ENCODE results near the gene ADGRA1. TPM values are rescaled to one million over a fixed set of nuclear protein-coding genes. Genes with fewer than 3 reads are reported as not detected.

ADGRA1 gene
- total and polyA plus RNA-seq, 2 of the 13 experiments (the other 11 are each of a cell fraction or from before 2014, with no cell fraction given), result not detected

DNA sequence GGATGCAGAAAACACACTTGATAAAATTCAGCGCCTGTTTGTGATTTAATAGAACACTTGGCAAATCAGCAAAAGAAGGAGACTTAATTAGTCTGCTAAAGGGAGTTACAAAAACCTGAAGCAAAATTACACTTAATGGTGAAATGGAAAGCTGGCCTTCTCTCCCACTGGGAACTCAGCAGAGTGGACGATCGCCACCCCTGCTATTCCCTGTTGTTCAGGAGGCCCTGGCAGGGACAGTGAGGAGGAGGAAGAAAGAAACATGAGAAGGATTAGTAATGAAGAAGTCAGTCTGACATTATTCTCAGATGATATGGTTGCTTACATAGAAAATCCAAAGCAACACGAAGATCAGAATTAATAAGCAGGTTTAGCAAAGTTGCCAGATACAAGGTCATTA, 66.7 kb downstream of the ADGRA1 start:
- H3K9ac ChIP-seq (ENCODE audit: insufficient read depth, low read depth, low read length), result no peak overlapping the region
- POLR2A ChIA-PET, result no interaction called here
- BruUV-seq (replicated peaks), result no TSS peak
- H3K27ac ChIP-seq (ENCODE audit: extremely low read length, insufficient read depth, low read length), result no peak overlapping the region
- H3K4me3 ChIP-seq (replicated peaks in 1 of 3; ENCODE audit: insufficient read depth in 1 of 3, low read depth in 2 of 3, low read length in 3 of 3), result no peak overlapping the region
- intact Hi-C loops (cut with micrococcal nuclease; ENCODE audit: unreplicated experiment), result no loop called here
- no peaks in the 10 kb centered on the region for H4K20me1 ChIP-seq (ENCODE audit: insufficient read depth, low read length)
- no peak for FAIRE-seq
- no peak overlapping the region for H3K4me2 ChIP-seq (ENCODE audit: low read depth, low read length)
- CTCF ChIA-PET (ENCODE audit: low intra/inter-chr PET ratio, low total read pairs), result no interaction called here
- peaks cover 5 to 30% of the 10 kb centered on the region in 2 experiments for H3K27me3 ChIP-seq (ENCODE audit: control insufficient read depth in 1 of 2, insufficient read depth in 2 of 2, low read length in 2 of 2)
- no peaks in the 10 kb centered on the region for H3K9me3 ChIP-seq (ENCODE audit: low read length)
- no peak for DNase-seq (ENCODE audit: low spot score)
- 6% methylated on average over 4 of the region's 4 CpGs for WGBS (ENCODE audit: low lambda C conversion rate)
- H2AFZ ChIP-seq (ENCODE audit: low read length), result no peak overlapping the region
- in situ Hi-C loops (cut with HindIII; ENCODE audit: extremely low pct_ligation_motif_present, low pct_unique_long_range_greater_than_20kb), result no loop called here
- no peak for ATAC-seq
- no peaks in the 10 kb centered on the region for H3K79me2 ChIP-seq (ENCODE audit: insufficient read depth, low read length)
- H3K36me3 ChIP-seq (replicated peaks in 1 of 2; ENCODE audit: control insufficient read depth in 1 of 2, insufficient read depth in 2 of 2, low read length in 2 of 2), result no peaks in the 10 kb centered on the region
- H3K4me1 ChIP-seq (ENCODE audit: insufficient read depth, low read length), result no peaks in the 10 kb centered on the region
- TF ChIP-seq, protein P1, sequence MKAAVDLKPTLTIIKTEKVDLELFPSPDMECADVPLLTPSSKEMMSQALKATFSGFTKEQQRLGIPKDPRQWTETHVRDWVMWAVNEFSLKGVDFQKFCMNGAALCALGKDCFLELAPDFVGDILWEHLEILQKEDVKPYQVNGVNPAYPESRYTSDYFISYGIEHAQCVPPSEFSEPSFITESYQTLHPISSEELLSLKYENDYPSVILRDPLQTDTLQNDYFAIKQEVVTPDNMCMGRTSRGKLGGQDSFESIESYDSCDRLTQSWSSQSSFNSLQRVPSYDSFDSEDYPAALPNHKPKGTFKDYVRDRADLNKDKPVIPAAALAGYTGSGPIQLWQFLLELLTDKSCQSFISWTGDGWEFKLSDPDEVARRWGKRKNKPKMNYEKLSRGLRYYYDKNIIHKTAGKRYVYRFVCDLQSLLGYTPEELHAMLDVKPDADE (CRISPR knock-in tag; IDR thresholded peaks at IDR 0.05), result no peak
- TF ChIP-seq, protein P2, sequence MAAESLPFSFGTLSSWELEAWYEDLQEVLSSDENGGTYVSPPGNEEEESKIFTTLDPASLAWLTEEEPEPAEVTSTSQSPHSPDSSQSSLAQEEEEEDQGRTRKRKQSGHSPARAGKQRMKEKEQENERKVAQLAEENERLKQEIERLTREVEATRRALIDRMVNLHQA (CRISPR knock-in tag; IDR thresholded peaks at IDR 0.05), result no peak
- TF ChIP-seq ZKSCAN5 (CRISPR knock-in tag; IDR thresholded peaks at IDR 0.05) (no peak), NFKB2 (CRISPR knock-in tag; IDR thresholded peaks at IDR 0.05; ENCODE audit: borderline replicate concordance) (no peak), ZNF138 (CRISPR knock-in tag; IDR thresholded peaks at IDR 0.05; ENCODE audit: low read depth) (no peak), ZBTB3 (CRISPR knock-in tag; IDR thresholded peaks at IDR 0.05; ENCODE audit: borderline replicate concordance, low read depth) (no peak), ZNF709 (CRISPR knock-in tag; IDR thresholded peaks at IDR 0.05) (no peak)
- TF ChIP-seq, protein P3, sequence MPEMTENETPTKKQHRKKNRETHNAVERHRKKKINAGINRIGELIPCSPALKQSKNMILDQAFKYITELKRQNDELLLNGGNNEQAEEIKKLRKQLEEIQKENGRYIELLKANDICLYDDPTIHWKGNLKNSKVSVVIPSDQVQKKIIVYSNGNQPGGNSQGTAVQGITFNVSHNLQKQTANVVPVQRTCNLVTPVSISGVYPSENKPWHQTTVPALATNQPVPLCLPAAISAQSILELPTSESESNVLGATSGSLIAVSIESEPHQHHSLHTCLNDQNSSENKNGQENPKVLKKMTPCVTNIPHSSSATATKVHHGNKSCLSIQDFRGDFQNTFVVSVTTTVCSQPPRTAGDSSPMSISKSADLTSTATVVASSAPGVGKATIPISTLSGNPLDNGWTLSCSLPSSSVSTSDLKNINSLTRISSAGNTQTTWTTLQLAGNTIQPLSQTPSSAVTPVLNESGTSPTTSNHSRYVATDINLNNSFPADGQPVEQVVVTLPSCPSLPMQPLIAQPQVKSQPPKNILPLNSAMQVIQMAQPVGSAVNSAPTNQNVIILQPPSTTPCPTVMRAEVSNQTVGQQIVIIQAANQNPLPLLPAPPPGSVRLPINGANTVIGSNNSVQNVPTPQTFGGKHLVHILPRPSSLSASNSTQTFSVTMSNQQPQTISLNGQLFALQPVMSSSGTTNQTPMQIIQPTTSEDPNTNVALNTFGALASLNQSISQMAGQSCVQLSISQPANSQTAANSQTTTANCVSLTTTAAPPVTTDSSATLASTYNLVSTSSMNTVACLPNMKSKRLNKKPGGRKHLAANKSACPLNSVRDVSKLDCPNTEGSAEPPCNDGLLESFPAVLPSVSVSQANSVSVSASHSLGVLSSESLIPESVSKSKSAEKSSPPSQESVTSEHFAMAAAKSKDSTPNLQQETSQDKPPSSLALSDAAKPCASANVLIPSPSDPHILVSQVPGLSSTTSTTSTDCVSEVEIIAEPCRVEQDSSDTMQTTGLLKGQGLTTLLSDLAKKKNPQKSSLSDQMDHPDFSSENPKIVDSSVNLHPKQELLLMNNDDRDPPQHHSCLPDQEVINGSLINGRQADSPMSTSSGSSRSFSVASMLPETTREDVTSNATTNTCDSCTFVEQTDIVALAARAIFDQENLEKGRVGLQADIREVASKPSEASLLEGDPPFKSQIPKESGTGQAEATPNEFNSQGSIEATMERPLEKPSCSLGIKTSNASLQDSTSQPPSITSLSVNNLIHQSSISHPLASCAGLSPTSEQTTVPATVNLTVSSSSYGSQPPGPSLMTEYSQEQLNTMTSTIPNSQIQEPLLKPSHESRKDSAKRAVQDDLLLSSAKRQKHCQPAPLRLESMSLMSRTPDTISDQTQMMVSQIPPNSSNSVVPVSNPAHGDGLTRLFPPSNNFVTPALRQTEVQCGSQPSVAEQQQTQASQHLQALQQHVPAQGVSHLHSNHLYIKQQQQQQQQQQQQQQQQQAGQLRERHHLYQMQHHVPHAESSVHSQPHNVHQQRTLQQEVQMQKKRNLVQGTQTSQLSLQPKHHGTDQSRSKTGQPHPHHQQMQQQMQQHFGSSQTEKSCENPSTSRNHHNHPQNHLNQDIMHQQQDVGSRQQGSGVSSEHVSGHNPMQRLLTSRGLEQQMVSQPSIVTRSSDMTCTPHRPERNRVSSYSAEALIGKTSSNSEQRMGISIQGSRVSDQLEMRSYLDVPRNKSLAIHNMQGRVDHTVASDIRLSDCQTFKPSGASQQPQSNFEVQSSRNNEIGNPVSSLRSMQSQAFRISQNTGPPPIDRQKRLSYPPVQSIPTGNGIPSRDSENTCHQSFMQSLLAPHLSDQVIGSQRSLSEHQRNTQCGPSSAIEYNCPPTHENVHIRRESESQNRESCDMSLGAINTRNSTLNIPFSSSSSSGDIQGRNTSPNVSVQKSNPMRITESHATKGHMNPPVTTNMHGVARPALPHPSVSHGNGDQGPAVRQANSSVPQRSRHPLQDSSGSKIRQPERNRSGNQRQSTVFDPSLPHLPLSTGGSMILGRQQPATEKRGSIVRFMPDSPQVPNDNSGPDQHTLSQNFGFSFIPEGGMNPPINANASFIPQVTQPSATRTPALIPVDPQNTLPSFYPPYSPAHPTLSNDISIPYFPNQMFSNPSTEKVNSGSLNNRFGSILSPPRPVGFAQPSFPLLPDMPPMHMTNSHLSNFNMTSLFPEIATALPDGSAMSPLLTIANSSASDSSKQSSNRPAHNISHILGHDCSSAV (CRISPR knock-in tag; IDR thresholded peaks at IDR 0.05; ENCODE audit: borderline replicate concordance), result no peak
- TF ChIP-seq, protein P4, sequence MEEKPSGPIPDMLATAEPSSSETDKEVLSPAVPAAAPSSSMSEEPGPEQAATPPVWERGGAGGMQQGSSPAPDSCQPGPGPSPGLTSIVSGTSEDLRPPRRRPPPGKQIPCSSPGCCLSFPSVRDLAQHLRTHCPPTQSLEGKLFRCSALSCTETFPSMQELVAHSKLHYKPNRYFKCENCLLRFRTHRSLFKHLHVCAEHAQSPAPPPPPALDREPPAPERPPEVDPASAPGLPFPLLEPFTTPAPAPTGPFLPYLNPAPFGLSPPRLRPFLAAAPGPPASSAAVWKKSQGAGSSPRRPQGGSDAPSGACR (CRISPR knock-in tag; IDR thresholded peaks at IDR 0.05), result no peak
- TF ChIP-seq, protein P5, sequence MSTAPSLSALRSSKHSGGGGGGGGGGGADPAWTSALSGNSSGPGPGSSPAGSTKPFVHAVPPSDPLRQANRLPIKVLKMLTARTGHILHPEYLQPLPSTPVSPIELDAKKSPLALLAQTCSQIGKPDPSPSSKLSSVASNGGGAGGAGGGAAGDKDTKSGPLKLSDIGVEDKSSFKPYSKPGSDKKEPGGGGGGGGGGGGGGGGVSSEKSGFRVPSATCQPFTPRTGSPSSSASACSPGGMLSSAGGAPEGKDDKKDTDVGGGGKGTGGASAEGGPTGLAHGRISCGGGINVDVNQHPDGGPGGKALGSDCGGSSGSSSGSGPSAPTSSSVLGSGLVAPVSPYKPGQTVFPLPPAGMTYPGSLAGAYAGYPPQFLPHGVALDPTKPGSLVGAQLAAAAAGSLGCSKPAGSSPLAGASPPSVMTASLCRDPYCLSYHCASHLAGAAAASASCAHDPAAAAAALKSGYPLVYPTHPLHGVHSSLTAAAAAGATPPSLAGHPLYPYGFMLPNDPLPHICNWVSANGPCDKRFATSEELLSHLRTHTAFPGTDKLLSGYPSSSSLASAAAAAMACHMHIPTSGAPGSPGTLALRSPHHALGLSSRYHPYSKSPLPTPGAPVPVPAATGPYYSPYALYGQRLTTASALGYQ (CRISPR knock-in tag; IDR thresholded peaks at IDR 0.05), result no peak

Data from HepG2 (cell line).